ENCODE results near the gene HS3ST5. TPM values are rescaled to one million over a fixed set of nuclear protein-coding genes. Genes with fewer than 3 reads are reported as not detected.

HS3ST5 gene
- total and polyA plus RNA-seq, 8 donors = 0.08 to 0.26 (median 0.11) TPM; not detected in 4

- peak; percentile 51 for FAIRE-seq
- Histone ChIP-seq H3K27ac (no peak overlapping the region), H3K27me3 (no peaks in the 10 kb centered on the region), H3K9me3 (no peaks in the 10 kb centered on the region), H3K36me3 (no peaks in the 10 kb centered on the region), H3K4me3 (no peak overlapping the region), H3K4me1 (no peaks in the 10 kb centered on the region)
- no peak for ATAC-seq
- peak in 2 of 4 donors; percentile 31 to 39 for TF ChIP-seq CTCF (IDR thresholded peaks at IDR 0.05)
- intact Hi-C loops (cut with DNase I) = loop anchor here in 1 of 3 donors (10.0 kb wide), 1 partner anchor 210 kb away; no protein-coding TSS in a partner anchor
- 48 to 51% methylated on average over 1 of the region's 1 CpG for whole genome bisulfite sequencing, 2 donors
- DNase-seq = no peak
Measured at GRCh38 chr6:114304304-114304887, 38.4 kb downstream of the HS3ST5 start.

- intact Hi-C loops (cut with DNase I) = loop anchor here in 1 of 3 donors (10.0 kb wide), 1 partner anchor 207 kb away; no protein-coding TSS in a partner anchor
- Histone ChIP-seq H3K36me3 (no peaks in the 10 kb centered on the region), H3K4me1 (no peaks in the 10 kb centered on the region), H3K27me3 (no peaks in the 10 kb centered on the region), H3K4me3 (no peak overlapping the region), H3K27ac (no peak overlapping the region), H3K9me3 (no peaks in the 10 kb centered on the region)
- 34 to 45% methylated on average over 2 of the region's 2 CpGs for WGBS, 2 donors
- ATAC-seq (no peak), FAIRE-seq (no peak), DNase-seq (no peak)
- TF ChIP-seq CTCF (IDR thresholded peaks at IDR 0.05) = no peak
Measured at GRCh38 chr6:114301596-114302219, 41.1 kb downstream of the HS3ST5 start.

GRCh38 chr6:114297135-114297534, 45.7 kb downstream of the HS3ST5 start:
- intact Hi-C loops (cut with DNase I) = loop anchor here in 1 of 3 donors (10.0 kb wide), 1 partner anchor 192 kb away; no protein-coding TSS in a partner anchor
- no peaks in the 10 kb centered on the region for H3K36me3 ChIP-seq
- 80 to 92% methylated on average over 6 of the region's 6 CpGs for WGBS, 2 donors
- ATAC-seq (no peak), DNase-seq (no peak), FAIRE-seq (no peak)
- TF ChIP-seq CTCF (IDR thresholded peaks at IDR 0.05) = no peak
- no peak overlapping the region for H3K4me3 ChIP-seq
- no peak overlapping the region for H3K27ac ChIP-seq
- H3K27me3 ChIP-seq = no peaks in the 10 kb centered on the region
- no peaks in the 10 kb centered on the region for H3K9me3 ChIP-seq
- H3K4me1 ChIP-seq = no peaks in the 10 kb centered on the region

GRCh38 chr6:114292431-114292830, 50.4 kb downstream of the HS3ST5 start:
- H3K9me3 ChIP-seq = no peaks in the 10 kb centered on the region
- H3K27me3 ChIP-seq = no peaks in the 10 kb centered on the region
- DNase-seq (no peak), FAIRE-seq (no peak), ATAC-seq (no peak)
- H3K4me1 ChIP-seq = no peaks in the 10 kb centered on the region
- H3K4me3 ChIP-seq = no peak overlapping the region
- no peak overlapping the region for H3K27ac ChIP-seq
- H3K36me3 ChIP-seq = no peaks in the 10 kb centered on the region
- intact Hi-C loops (cut with DNase I) = loop anchor here in 1 of 3 donors (10.0 kb wide), 1 partner anchor 188 kb away; no protein-coding TSS in a partner anchor
- 75 to 92% methylated on average over 1 of the region's 1 CpG for WGBS, 2 donors
- TF ChIP-seq CTCF (IDR thresholded peaks at IDR 0.05) = no peak

- 55 to 63% methylated on average over 2 of the region's 2 CpGs for WGBS, 2 donors
- DNase-seq = no peak
- intact Hi-C loops (cut with DNase I) = loop anchor here in 1 of 3 donors (10.0 kb wide), 1 partner anchor 187 kb away; no protein-coding TSS in a partner anchor
- Histone ChIP-seq H3K4me1 (no peaks in the 10 kb centered on the region), H3K27ac (no peak overlapping the region), H3K27me3 (no peaks in the 10 kb centered on the region), H3K9me3 (no peaks in the 10 kb centered on the region), H3K4me3 (no peak overlapping the region), H3K36me3 (no peaks in the 10 kb centered on the region)
- no peak for ATAC-seq
- no peak for FAIRE-seq
- TF ChIP-seq CTCF (IDR thresholded peaks at IDR 0.05) = no peak
Measured at GRCh38 chr6:114291428-114291827, 51.4 kb downstream of the HS3ST5 start.
